CD4-positive, CD25-positive, alpha-beta regulatory T cell (primary cell): ENCODE data around the gene UGT1A8. TPM values are rescaled to one million over a fixed set of nuclear protein-coding genes. Genes with fewer than 3 reads are reported as not detected.

ENCODE experiments used
- ATAC-seq, 2 donors: fragments of 150-1000 bp; cut with Tn5 transposase; one replicate each; pipeline ENCODE4 v1.10.0; 2021; ENCODE audit warnings: low read depth in 2 of 2, moderate number of reproducible peaks in 2 of 2, moderate library complexity in 1 of 2
- DNase-seq, 3 donors: peaks; one replicate each; pipeline versions ENCODE4 v3.0.0 to v3.0.0-alpha.2; 2012 to 2022; ENCODE audit warnings: mixed read lengths in 1 of 3
- H3K27ac ChIP-seq: one replicate; pipeline ENCODE4 v1.7.0; 2013; ENCODE audit warnings: mild to moderate bottlenecking, low read length; ENCODE audit not compliant: insufficient read depth, poor library complexity, severe bottlenecking
- H3K27me3 ChIP-seq: one replicate; pipeline ENCODE4 v1.7.0; 2013; ENCODE audit warnings: low read length; ENCODE audit not compliant: control insufficient read depth, insufficient read depth
- H3K36me3 ChIP-seq: one replicate; pipeline ENCODE4 v1.7.0; 2013; ENCODE audit warnings: mild to moderate bottlenecking, low read length, moderate library complexity; ENCODE audit not compliant: control insufficient read depth, insufficient read depth
- H3K4me1 ChIP-seq: 2 replicates; pipeline ENCODE4 v1.7.0; 2013; ENCODE audit warnings: mild to moderate bottlenecking, low read length; ENCODE audit not compliant: insufficient read depth, control insufficient read depth, poor library complexity, severe bottlenecking
- H3K4me3 ChIP-seq: one replicate; pipeline ENCODE4 v1.7.0; 2013; ENCODE audit warnings: low read depth, mild to moderate bottlenecking, low read length, moderate library complexity
- H3K9me3 ChIP-seq, 2 experiments: 1 replicate in 1 of 2; 2 replicates in 1 of 2; pipeline ENCODE4 v1.7.0; 2013; ENCODE audit warnings: low read length in 2 of 2, mild to moderate bottlenecking in 1 of 2, moderate library complexity in 1 of 2; ENCODE audit not compliant: control insufficient read depth in 2 of 2
- H3K27ac Mint-ChIP-seq, 3 donors: one replicate each; pipeline ENCODE4 v1.8.0; 2020 to 2022; ENCODE audit warnings: mild to moderate bottlenecking in 3 of 3, mixed read lengths in 3 of 3, moderate library complexity in 2 of 3
- H3K27me3 Mint-ChIP-seq: one replicate; pipeline ENCODE4 v1.8.0; 2022; ENCODE audit warnings: mild to moderate bottlenecking, mixed read lengths
- H3K36me3 Mint-ChIP-seq: one replicate; pipeline ENCODE4 v1.8.0; 2020; ENCODE audit warnings: mixed read lengths
- H3K4me1 Mint-ChIP-seq, 4 donors: one replicate each; pipeline ENCODE4 v1.8.0; 2020 to 2022; ENCODE audit warnings: mixed read lengths in 4 of 4, mild to moderate bottlenecking in 1 of 4
- H3K4me3 Mint-ChIP-seq, 4 donors: one replicate each; pipeline ENCODE4 v1.8.0; 2020 to 2022; ENCODE audit warnings: mild to moderate bottlenecking in 4 of 4, mixed read lengths in 4 of 4, moderate library complexity in 3 of 4
- H3K9me3 Mint-ChIP-seq, 7 donors: one replicate each; pipeline ENCODE4 v1.8.0; 2020 to 2022; ENCODE audit warnings: mixed read lengths in 7 of 7, mild to moderate bottlenecking in 3 of 7, moderate library complexity in 2 of 7
- polyA plus RNA-seq, 4 donors: library from polyadenylated mRNA; unstranded; fragments of 300-500 nt; fragmentation: Illumina TruSeq; gene quantifications; one replicate each; pipeline ENCODE4 v1.2.3, GENCODE V29; 2021
- total RNA-seq: library from RNA; stranded (reverse); gene quantifications from one replicate; pipeline ENCODE4 v1.2.3, GENCODE V29; 2022

The UGT1A8 gene
- total and polyA plus RNA-seq, 5 donors from 2014 or later, result not detected

GRCh38 chr2:233792720-233793119 is 175.3 kb downstream of the UGT1A8 start:
- Histone ChIP-seq H3K27ac (no peak overlapping the region), H3K27me3 (no peaks in the 10 kb centered on the region), H3K36me3 (no peaks in the 10 kb centered on the region), H3K4me1 (no peaks in the 10 kb centered on the region), H3K4me3 (no peak overlapping the region), H3K9me3 (no peaks in the 10 kb centered on the region)
- DNase-seq (no peak), ATAC-seq (no peak)
- Mint-ChIP-seq H3K27me3 (peaks cover 9% of the 10 kb centered on the region), H3K36me3 (no peaks in the 10 kb centered on the region), H3K4me1 (peaks cover 0 to 5% (median 2%) of the 10 kb centered on the region in 4 donors), H3K27ac (no peak overlapping the region), H3K9me3 (no peaks in the 10 kb centered on the region), H3K4me3 (no peak overlapping the region)

- Histone ChIP-seq H3K27me3 (no peaks in the 10 kb centered on the region), H3K27ac (no peak overlapping the region), H3K4me3 (no peak overlapping the region), H3K9me3 (no peaks in the 10 kb centered on the region), H3K4me1 (no peaks in the 10 kb centered on the region), H3K36me3 (no peaks in the 10 kb centered on the region)
- H3K4me1 Mint-ChIP-seq, result peaks cover 0 to 5% (median 2%) of the 10 kb centered on the region in 4 donors
- H3K4me3 Mint-ChIP-seq, result no peak overlapping the region
- ATAC-seq (no peak), DNase-seq (no peak)
- no peaks in the 10 kb centered on the region for H3K9me3 Mint-ChIP-seq
- H3K27ac Mint-ChIP-seq, result no peak overlapping the region
- H3K27me3 Mint-ChIP-seq, result peaks cover 9% of the 10 kb centered on the region
- no peaks in the 10 kb centered on the region for H3K36me3 Mint-ChIP-seq
These were observed 176.2 kb downstream of the UGT1A8 start for GRCh38 chr2:233793465-233794127.

- H3K36me3 ChIP-seq, result no peaks in the 10 kb centered on the region
- no peak overlapping the region for H3K4me3 ChIP-seq
- peaks cover 0 to 5% (median under 1%) of the 10 kb centered on the region in 4 donors for H3K4me1 Mint-ChIP-seq
- H3K27me3 ChIP-seq, result no peaks in the 10 kb centered on the region
- H3K27ac Mint-ChIP-seq, result no peak overlapping the region
- no peak overlapping the region for H3K27ac ChIP-seq
- H3K4me3 Mint-ChIP-seq, result no peak overlapping the region
- no peaks in the 10 kb centered on the region for H3K9me3 ChIP-seq
- H3K9me3 Mint-ChIP-seq, result no peaks in the 10 kb centered on the region
- ATAC-seq (no peak), DNase-seq (no peak)
- H3K36me3 Mint-ChIP-seq, result no peaks in the 10 kb centered on the region
- H3K27me3 Mint-ChIP-seq, result peaks cover 6% of the 10 kb centered on the region
- no peaks in the 10 kb centered on the region for H3K4me1 ChIP-seq
These were observed 176.8 kb downstream of the UGT1A8 start for GRCh38 chr2:233794128-233794658.

GRCh38 chr2:233795735-233796171 is 178.3 kb downstream of the UGT1A8 start:
- no peak for DNase-seq
- H3K27ac ChIP-seq, result no peak overlapping the region
- H3K9me3 ChIP-seq, result no peaks in the 10 kb centered on the region
- no peak overlapping the region for H3K4me3 ChIP-seq
- no peak overlapping the region for H3K4me3 Mint-ChIP-seq
- H3K27ac Mint-ChIP-seq, result no peak overlapping the region
- no peak for ATAC-seq
- H3K36me3 ChIP-seq, result no peaks in the 10 kb centered on the region
- no peaks in the 10 kb centered on the region for H3K27me3 ChIP-seq
- H3K9me3 Mint-ChIP-seq, result peaks cover 0 to 4% (median 0%) of the 10 kb centered on the region in 7 donors
- H3K36me3 Mint-ChIP-seq, result no peaks in the 10 kb centered on the region
- peaks cover 0 to under 1% (median 0%) of the 10 kb centered on the region in 4 donors for H3K4me1 Mint-ChIP-seq
- H3K27me3 Mint-ChIP-seq, result peaks cover 4% of the 10 kb centered on the region
- no peaks in the 10 kb centered on the region for H3K4me1 ChIP-seq

GRCh38 chr2:233796254-233796653 is 178.8 kb downstream of the UGT1A8 start:
- H3K27me3 Mint-ChIP-seq, result peaks cover 4% of the 10 kb centered on the region
- Histone ChIP-seq H3K27ac (no peak overlapping the region), H3K27me3 (no peaks in the 10 kb centered on the region), H3K9me3 (no peaks in the 10 kb centered on the region), H3K36me3 (no peaks in the 10 kb centered on the region), H3K4me3 (no peak overlapping the region), H3K4me1 (no peaks in the 10 kb centered on the region)
- no peak for DNase-seq
- peaks cover 0 to 4% (median 0%) of the 10 kb centered on the region in 7 donors for H3K9me3 Mint-ChIP-seq
- H3K4me3 Mint-ChIP-seq, result no peak overlapping the region
- H3K4me1 Mint-ChIP-seq, result no peaks in the 10 kb centered on the region
- no peak overlapping the region for H3K27ac Mint-ChIP-seq
- H3K36me3 Mint-ChIP-seq, result no peaks in the 10 kb centered on the region
- ATAC-seq, result no peak

GRCh38 chr2:233798335-233799086 is 181.1 kb downstream of the UGT1A8 start:
- no peaks in the 10 kb centered on the region for H3K9me3 ChIP-seq
- Mint-ChIP-seq H3K27ac (no peak overlapping the region), H3K9me3 (peaks cover 0 to 4% (median 0%) of the 10 kb centered on the region in 7 donors), H3K4me1 (no peaks in the 10 kb centered on the region), H3K36me3 (no peaks in the 10 kb centered on the region), H3K4me3 (no peak overlapping the region), H3K27me3 (peaks cover 4% of the 10 kb centered on the region)
- ATAC-seq, result no peak
- no peaks in the 10 kb centered on the region for H3K4me1 ChIP-seq
- H3K36me3 ChIP-seq, result no peaks in the 10 kb centered on the region
- H3K4me3 ChIP-seq, result no peak overlapping the region
- DNase-seq, result no peak
- H3K27me3 ChIP-seq, result no peaks in the 10 kb centered on the region
- no peak overlapping the region for H3K27ac ChIP-seq

- H3K4me3 ChIP-seq, result no peak overlapping the region
These were observed 181.7 kb downstream of the UGT1A8 start for GRCh38 chr2:233799087-233799665.

More at GRCh38 chr2:233799087-233799665, 181.7 kb downstream of the UGT1A8 start:
- Histone ChIP-seq H3K27ac (no peak overlapping the region), H3K4me1 (no peaks in the 10 kb centered on the region), H3K27me3 (no peaks in the 10 kb centered on the region), H3K9me3 (no peaks in the 10 kb centered on the region), H3K36me3 (no peaks in the 10 kb centered on the region)
- Mint-ChIP-seq H3K27me3 (peaks cover 4% of the 10 kb centered on the region), H3K4me3 (no peak overlapping the region), H3K9me3 (peaks cover 0 to 4% (median 0%) of the 10 kb centered on the region in 7 donors), H3K27ac (no peak overlapping the region), H3K36me3 (no peaks in the 10 kb centered on the region), H3K4me1 (no peaks in the 10 kb centered on the region)
- no peak for DNase-seq
- ATAC-seq, result no peak
